ENCODE results near the gene CDKL1. TPM values are rescaled to one million over a fixed set of nuclear protein-coding genes. Genes with fewer than 3 reads are reported as not detected.
A peak's percentile ranks its signal among the peaks of the same experiment; 100 is the strongest.

The CDKL1 gene
- total and polyA plus RNA-seq, 2 donors (not counting 1 experiment from before 2014, with no cell fraction given): 5.3 to 7.9 TPM

GRCh38 chr14:50311337-50311971 lies 85.2 kb downstream of the CDKL1 start:
- POLR2A ChIA-PET: interaction anchor here (0.8 to 1.8 kb wide), 5 partner anchors 52 to 459 kb away, joined by 3 to 8 read pairs (median 3); partner anchors contain the start of genes NEMF and SOS2
- TF ChIP-seq, protein P1, sequence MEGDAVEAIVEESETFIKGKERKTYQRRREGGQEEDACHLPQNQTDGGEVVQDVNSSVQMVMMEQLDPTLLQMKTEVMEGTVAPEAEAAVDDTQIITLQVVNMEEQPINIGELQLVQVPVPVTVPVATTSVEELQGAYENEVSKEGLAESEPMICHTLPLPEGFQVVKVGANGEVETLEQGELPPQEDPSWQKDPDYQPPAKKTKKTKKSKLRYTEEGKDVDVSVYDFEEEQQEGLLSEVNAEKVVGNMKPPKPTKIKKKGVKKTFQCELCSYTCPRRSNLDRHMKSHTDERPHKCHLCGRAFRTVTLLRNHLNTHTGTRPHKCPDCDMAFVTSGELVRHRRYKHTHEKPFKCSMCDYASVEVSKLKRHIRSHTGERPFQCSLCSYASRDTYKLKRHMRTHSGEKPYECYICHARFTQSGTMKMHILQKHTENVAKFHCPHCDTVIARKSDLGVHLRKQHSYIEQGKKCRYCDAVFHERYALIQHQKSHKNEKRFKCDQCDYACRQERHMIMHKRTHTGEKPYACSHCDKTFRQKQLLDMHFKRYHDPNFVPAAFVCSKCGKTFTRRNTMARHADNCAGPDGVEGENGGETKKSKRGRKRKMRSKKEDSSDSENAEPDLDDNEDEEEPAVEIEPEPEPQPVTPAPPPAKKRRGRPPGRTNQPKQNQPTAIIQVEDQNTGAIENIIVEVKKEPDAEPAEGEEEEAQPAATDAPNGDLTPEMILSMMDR (IDR thresholded peaks at IDR 0.05): no peak
- TF ChIP-seq EZH2 (IDR thresholded peaks at IDR 0.05; ENCODE audit: borderline replicate concordance, insufficient read depth, low read depth, low read length, poor library complexity, severe bottlenecking): no peak
- H3K4me3 Mint-ChIP-seq: peak overlapping the region; percentile 97
- peak overlapping the region; percentile 93 for H2AFZ ChIP-seq (ENCODE audit: insufficient read depth, low read depth, low read length, poor library complexity, severe bottlenecking)
- no peak for DNase-seq
- H3K27ac ChIP-seq (ENCODE audit: low read length in 2 of 2): peak overlapping the region; percentile 86
- H3K9me3 Mint-ChIP-seq (ENCODE audit: insufficient read depth): no peaks in the 10 kb centered on the region
- peak overlapping the region; percentile 73 to 81 (median 79) for H3K4me3 ChIP-seq (ENCODE audit: control extremely low read depth in 1 of 5, extremely low read depth in 1 of 5, insufficient read depth in 1 of 5, low read depth in 2 of 5, low read length in 4 of 5)
- no peak for ATAC-seq (ENCODE audit: low read depth)
- 3% methylated on average over 13 of the region's 18 CpGs for WGBS (ENCODE audit: insufficient coverage)
- H3K36me3 ChIP-seq (replicated peaks in 1 of 2; ENCODE audit: control extremely low read depth in 1 of 2, control insufficient read depth in 1 of 2, extremely low read depth in 1 of 2, insufficient read depth in 2 of 2, low read length in 1 of 2): no peaks in the 10 kb centered on the region
- H3K27ac Mint-ChIP-seq: peak overlapping the region; percentile 98
- peaks cover 13 to 16% of the 10 kb centered on the region in 2 donors for H3K4me1 ChIP-seq (ENCODE audit: control insufficient read depth in 2 of 2, insufficient read depth in 2 of 2, low read length in 2 of 2)
- H3K4me2 ChIP-seq (replicated peaks; ENCODE audit: low read depth, low read length, poor library complexity, severe bottlenecking): peak overlapping the region; percentile 85
- intact Hi-C loops (cut with micrococcal nuclease): loop anchor here (5.0 to 10.0 kb wide), 5 partner anchors 356 to 1676 kb away; partner anchors contain the start of genes KLHDC2, RTRAF and SAV1
- H3K27me3 ChIP-seq (replicated peaks in 1 of 4; ENCODE audit: control extremely low read depth in 1 of 4, control insufficient read depth in 3 of 4, insufficient read depth in 4 of 4, low read length in 3 of 4): no peaks in the 10 kb centered on the region
- no peaks in the 10 kb centered on the region for H4K20me1 ChIP-seq (ENCODE audit: control insufficient read depth, insufficient read depth, low read length, poor library complexity, severe bottlenecking)
- peak overlapping the region; percentile 76 for H3K9ac ChIP-seq (ENCODE audit: low read length)
- peaks cover 31% of the 10 kb centered on the region for H3K4me1 Mint-ChIP-seq
- CTCF ChIA-PET: interaction anchor here (0.6 to 2.9 kb wide), 8 partner anchors 9 to 458 kb away, joined by 3 to 27 read pairs (median 4); partner anchors contain the start of genes MAP4K5 and NEMF
- no peaks in the 10 kb centered on the region for H3K27me3 Mint-ChIP-seq
- no peaks in the 10 kb centered on the region for H3K9me3 ChIP-seq (ENCODE audit: control extremely low read depth in 1 of 3, control insufficient read depth in 2 of 3, insufficient read depth in 1 of 3, low read length in 2 of 3)
- peaks cover 58% of the 10 kb centered on the region for H3K79me2 ChIP-seq (ENCODE audit: control insufficient read depth, insufficient read depth, low read length)

GRCh38 chr14:50310445-50310844 lies 86.2 kb downstream of the CDKL1 start:
- no peak for ATAC-seq (ENCODE audit: low read depth)
- no peak for DNase-seq
- H3K9ac ChIP-seq (ENCODE audit: low read length): no peak overlapping the region
- no peak overlapping the region for H3K4me3 ChIP-seq (ENCODE audit: control extremely low read depth in 1 of 5, extremely low read depth in 1 of 5, insufficient read depth in 1 of 5, low read depth in 2 of 5, low read length in 4 of 5)
- no peak overlapping the region for H2AFZ ChIP-seq (ENCODE audit: insufficient read depth, low read depth, low read length, poor library complexity, severe bottlenecking)
- no peaks in the 10 kb centered on the region for H3K27me3 ChIP-seq (replicated peaks in 1 of 4; ENCODE audit: control extremely low read depth in 1 of 4, control insufficient read depth in 3 of 4, insufficient read depth in 4 of 4, low read length in 3 of 4)
- H3K79me2 ChIP-seq (ENCODE audit: control insufficient read depth, insufficient read depth, low read length): peaks cover 51% of the 10 kb centered on the region
- Mint-ChIP-seq H3K4me3 (no peak overlapping the region), H3K4me1 (peaks cover 25% of the 10 kb centered on the region), H3K27ac (no peak overlapping the region), H3K27me3 (no peaks in the 10 kb centered on the region), H3K9me3 (ENCODE audit: insufficient read depth) (no peaks in the 10 kb centered on the region)
- H4K20me1 ChIP-seq (ENCODE audit: control insufficient read depth, insufficient read depth, low read length, poor library complexity, severe bottlenecking): no peaks in the 10 kb centered on the region
- no peaks in the 10 kb centered on the region for H3K36me3 ChIP-seq (replicated peaks in 1 of 2; ENCODE audit: control extremely low read depth in 1 of 2, control insufficient read depth in 1 of 2, extremely low read depth in 1 of 2, insufficient read depth in 2 of 2, low read length in 1 of 2)
- no peak overlapping the region for H3K4me2 ChIP-seq (replicated peaks; ENCODE audit: low read depth, low read length, poor library complexity, severe bottlenecking)
- H3K4me1 ChIP-seq (ENCODE audit: control insufficient read depth in 2 of 2, insufficient read depth in 2 of 2, low read length in 2 of 2): peaks cover 13 to 16% of the 10 kb centered on the region in 2 donors
- TF ChIP-seq, protein P1 (IDR thresholded peaks at IDR 0.05): no peak
- no peak for TF ChIP-seq EZH2 (IDR thresholded peaks at IDR 0.05; ENCODE audit: borderline replicate concordance, insufficient read depth, low read depth, low read length, poor library complexity, severe bottlenecking)
- no peaks in the 10 kb centered on the region for H3K9me3 ChIP-seq (ENCODE audit: control extremely low read depth in 1 of 3, control insufficient read depth in 2 of 3, insufficient read depth in 1 of 3, low read length in 2 of 3)
- ChIA-PET POLR2A (interaction anchor here (0.7 kb wide), 1 partner anchor 443 kb away, joined by 5 read pairs; no protein-coding TSS in a partner anchor), CTCF (interaction anchor here (0.7 to 2.9 kb wide), 4 partner anchors 10 to 748 kb away, joined by 3 to 27 read pairs (median 4); no protein-coding TSS in a partner anchor)
- H3K27ac ChIP-seq (ENCODE audit: low read length in 2 of 2): no peak overlapping the region
- intact Hi-C loops (cut with micrococcal nuclease): loop anchor here (5.0 to 10.0 kb wide), 5 partner anchors 357 to 1677 kb away; partner anchors contain the start of genes KLHDC2, RTRAF and SAV1
- 100% methylated on average over 3 of the region's 4 CpGs for WGBS (ENCODE audit: insufficient coverage)
